HG02642 (cell line): ENCODE measurements around the gene CRAMP1.
"Not testable (repeated sequence)": the region's sequence is repeated elsewhere in the genome, so short reads cannot be mapped to it uniquely, and the experiment has no call there.

ENCODE experiments used
- ATAC-seq: cut with Tn5 transposase; IDR thresholded peaks from one replicate; pipeline ENCODE4 v1.9.1; 2021; ENCODE audit warnings: mild to moderate bottlenecking; ENCODE audit not compliant: unreplicated experiment, poor library complexity

The CRAMP1 gene

DNA sequence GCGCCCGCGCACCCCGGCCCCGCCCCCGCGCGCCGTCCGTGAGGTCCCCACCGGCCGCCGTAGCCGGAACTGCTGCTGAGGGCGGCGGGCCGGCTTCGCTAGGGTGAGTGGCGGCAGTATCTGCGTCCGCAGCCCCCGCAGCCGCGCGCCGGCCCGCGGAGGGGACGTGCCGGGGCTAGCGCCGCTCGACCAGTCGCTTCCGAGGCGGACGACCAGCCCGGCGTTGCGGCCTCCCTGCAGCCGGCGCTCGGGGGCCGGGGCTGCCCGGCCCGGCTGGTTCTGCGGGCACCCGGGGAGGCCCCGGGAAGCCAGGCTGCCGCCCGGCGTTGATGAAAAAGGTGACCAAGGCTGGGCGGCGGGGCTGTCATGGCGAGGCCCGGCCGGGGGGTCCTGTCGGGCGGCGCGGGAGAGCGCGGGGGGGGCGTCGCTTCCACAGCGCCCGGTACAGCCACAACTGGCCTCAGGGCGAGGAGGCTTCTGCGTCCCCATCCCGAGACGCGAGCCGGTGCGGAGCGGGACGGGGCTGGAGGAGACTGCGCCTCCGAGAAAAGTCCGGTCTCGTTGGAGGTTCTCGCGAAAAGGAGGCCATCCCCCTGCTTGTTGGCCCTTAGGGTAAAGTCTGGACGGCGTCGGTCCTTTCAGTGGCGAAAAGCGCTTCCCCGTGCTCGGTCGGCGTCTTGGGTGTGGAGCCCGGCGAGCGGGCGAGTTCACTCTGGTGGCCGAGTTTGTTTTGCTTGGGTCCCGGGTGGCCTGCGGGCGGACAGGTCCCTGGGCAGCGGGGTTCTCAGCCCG is at the start of gene CRAMP1:
Gene CRAMP1, plus strand, starts transcription at position 41 of the 792 bp plus-strand sequence. CDS start 2,280 bp downstream, outside the sequence.
- ATAC-seq = no peak

- ATAC-seq = no peak
Measured at GRCh38 chr16:1563786-1564185, 48.4 kb upstream of the CRAMP1 start.

GRCh38 chr16:1564325-1564724 is 47.8 kb upstream of the CRAMP1 start:
- ATAC-seq = no peak

- ATAC-seq = no peak
Measured at GRCh38 chr16:1565083-1565805, 46.9 kb upstream of the CRAMP1 start.

- no peak for ATAC-seq
Measured at GRCh38 chr16:1567988-1568387, 44.2 kb upstream of the CRAMP1 start.

GRCh38 chr16:1571012-1571671 is 41.0 kb upstream of the CRAMP1 start:
- no peak for ATAC-seq

DNA sequence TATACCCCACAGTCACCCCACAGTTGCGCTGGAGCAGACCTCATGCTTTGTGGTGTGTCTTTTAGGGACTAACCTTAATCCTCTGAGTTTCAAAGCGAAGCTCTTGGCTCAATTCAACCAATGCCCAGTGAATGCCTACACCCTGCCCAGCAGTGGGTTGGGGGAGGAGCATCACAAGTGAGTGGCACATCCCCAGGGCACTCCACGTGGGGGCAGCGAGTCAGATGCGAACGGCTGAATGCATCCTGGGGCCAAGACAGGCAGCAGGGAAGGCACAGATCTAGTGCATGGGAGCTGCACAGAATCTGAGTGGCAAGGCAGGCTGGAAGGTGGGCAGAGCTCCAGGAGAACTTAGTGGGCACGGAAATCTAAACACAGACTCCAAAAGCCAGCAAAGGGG is 39.5 kb upstream of the CRAMP1 start:
- no peak for ATAC-seq

DNA sequence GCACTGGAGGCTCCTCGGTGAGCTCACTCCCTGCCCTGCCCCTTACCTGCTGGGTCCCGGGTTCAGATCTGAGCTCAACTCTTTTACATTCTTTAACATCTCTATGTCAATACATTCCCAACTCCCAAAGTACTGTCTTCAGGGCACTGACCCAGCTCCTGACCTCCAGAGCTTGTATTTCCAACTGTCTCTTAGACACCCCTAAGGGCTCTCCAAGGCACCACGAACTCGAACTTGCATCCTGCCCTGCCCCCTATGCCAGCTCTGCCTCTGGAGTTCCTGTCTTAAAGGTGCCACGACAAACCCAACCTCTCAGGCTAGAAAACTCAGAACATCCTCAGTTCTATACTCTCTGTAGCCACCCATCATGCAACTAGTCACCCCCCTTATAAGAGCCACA is 38.9 kb upstream of the CRAMP1 start:
- no peak for ATAC-seq

DNA sequence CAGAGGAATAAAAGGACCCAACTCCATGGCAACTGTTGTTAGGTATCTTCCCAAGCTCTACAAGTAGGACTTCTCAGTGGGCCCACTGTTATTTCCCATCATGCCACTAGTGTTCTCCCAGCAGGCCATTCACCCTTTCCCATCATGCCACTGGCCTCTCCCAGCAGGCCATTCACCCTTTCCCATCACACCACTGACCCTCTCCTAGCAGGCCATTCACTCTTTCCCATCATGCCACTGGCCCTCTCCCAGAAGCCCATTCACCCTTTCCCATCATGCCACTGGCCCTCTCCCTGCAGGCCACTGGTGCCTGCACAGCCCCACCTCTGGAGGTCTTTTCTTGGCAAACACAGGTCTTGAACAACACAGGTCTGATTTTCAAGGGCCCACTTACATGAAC is 36.6 kb upstream of the CRAMP1 start:
- no peak for ATAC-seq

GRCh38 chr16:1579214-1579613 is 32.9 kb upstream of the CRAMP1 start:
- ATAC-seq = no peak

DNA sequence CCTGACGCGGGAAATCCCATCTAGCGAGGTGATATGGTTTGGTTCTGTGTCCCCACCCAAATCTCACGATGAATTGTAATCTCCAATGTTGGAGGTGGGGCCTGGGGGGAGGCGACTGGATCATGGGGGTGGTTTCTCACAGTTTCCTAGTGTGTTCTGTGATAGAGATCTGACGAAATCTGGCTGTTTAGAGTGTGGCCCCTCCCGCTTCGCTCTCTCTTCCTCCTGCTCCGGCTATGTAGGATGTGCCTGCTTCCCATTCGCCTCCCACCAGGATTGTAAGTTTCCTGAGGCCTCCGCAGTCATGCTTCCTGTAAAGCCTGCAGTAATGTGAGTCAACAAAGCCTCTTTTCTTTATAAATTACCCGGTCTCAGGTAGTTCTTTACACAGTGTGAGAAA is 31.9 kb upstream of the CRAMP1 start:
- ATAC-seq = no peak

GRCh38 chr16:1580956-1581355 is 31.2 kb upstream of the CRAMP1 start:
- ATAC-seq = no peak

DNA sequence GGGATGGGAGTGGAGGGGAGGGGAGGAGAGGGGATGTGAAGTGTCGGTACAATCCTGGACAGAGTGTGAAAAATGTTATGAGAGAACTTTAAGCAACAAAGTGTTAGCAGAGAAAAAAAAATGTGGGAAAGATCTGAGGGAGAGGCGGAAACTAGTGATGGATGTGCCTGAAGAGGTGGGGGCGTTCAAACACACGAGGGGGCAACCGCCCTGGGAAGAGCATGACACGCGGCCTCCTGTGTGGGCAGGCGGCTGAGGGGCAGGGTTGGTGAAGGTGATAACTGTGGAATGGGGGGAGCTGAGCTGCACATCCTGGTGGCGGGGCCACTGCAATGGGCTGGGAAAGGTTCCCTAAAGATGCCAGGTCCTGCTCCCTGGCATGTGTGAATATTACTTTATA is 30.4 kb upstream of the CRAMP1 start:
- ATAC-seq = no peak

DNA sequence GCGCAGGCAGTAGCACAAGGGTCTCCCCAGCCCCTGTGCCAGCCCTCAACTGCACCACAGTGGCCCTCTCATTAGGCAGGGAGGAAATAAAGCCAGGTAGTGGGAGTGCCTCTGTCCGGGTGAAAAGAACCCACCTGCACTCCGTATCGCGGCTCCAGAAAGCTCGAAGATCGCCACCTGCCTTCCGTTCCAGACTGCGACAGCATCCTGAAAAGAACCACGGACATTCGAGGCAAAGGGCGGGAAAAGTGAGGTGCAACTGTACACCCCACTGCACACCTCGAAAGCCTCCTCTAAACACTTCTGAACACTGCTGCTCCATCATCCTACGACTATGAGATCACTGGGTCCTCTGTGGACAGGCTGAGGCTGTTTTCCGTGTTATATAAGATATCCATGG is 29.0 kb upstream of the CRAMP1 start:
- no peak for ATAC-seq

DNA sequence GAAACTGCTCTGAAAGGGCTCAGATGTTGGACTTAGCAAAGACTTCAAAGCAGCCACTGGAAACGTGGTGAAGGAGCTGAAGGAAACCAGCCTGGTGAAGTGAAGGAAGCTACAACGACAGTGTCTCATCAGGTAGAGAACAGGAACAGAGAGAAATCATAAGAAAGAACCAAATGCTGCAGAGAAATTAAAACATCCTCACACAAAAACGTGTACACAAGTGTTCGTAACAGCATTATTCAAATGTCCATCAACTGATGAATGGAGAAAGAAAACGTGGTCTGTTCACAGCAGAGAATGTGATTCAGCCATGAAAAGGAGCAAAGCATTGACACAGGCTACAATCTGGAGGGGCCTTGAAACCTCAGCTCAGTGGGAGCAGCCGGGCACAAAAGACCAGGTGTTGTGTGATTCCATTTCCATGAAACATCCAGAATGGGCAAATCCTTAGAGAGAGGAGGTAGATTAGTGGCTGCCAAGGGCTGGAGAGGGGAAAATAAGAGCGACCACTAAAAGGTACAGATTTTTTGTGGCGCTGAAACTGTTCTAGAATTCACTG is 27.2 kb upstream of the CRAMP1 start:
- ATAC-seq = no peak

- no peak for ATAC-seq
Measured at GRCh38 chr16:1590366-1590765, 21.8 kb upstream of the CRAMP1 start.

- no peak for ATAC-seq
Measured at GRCh38 chr16:1590930-1591705, 21.0 kb upstream of the CRAMP1 start.

- no peak for ATAC-seq
Measured at GRCh38 chr16:1592446-1592845, 19.7 kb upstream of the CRAMP1 start.

DNA sequence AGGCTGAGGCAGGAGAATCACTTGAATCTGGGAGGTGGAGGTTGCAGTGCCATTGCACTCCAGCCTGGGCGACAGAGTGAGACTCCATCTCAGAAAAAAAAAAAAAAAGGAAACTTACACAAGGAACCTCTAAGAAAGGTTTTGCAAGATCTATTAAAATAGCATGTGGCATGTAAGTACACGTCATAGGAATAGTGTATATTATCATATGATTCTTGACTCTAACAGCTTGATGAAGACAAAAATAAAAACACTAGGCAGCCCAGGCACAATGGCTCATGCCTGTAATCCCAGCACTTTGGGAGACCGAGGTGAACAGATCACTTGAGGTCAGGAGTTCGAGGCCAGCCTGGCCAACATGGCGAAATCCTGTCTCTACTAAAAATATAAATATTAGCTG is 16.6 kb upstream of the CRAMP1 start:
- ATAC-seq = not testable (repeated sequence)

GRCh38 chr16:1596516-1596915 is 15.6 kb upstream of the CRAMP1 start:
- ATAC-seq = no peak
